ENCODE measurements around the gene DAGLA. TPM values are rescaled to one million over a fixed set of nuclear protein-coding genes. Genes with fewer than 3 reads are reported as not detected.

The DAGLA gene
- total RNA-seq, 6 experiments from 2014 or later = 2.4 to 4.2 (median 3.3) TPM

- peaks cover 17% of the 10 kb centered on the region for H3K4me1 Mint-ChIP-seq (ENCODE audit: low read depth)
- H3K9me3 Mint-ChIP-seq = no peaks in the 10 kb centered on the region
- H3K36me3 Mint-ChIP-seq (ENCODE audit: low read depth) = no peaks in the 10 kb centered on the region; the same call in 1 of the 2 replicates
- no peak for TF ChIP-seq CTCF (IDR thresholded peaks at IDR 0.05)
- no peak overlapping the region for H3K4me3 Mint-ChIP-seq
- DNase-seq = no peak
- no peak overlapping the region for H3K27ac Mint-ChIP-seq
- peaks cover 8% of the 10 kb centered on the region for H3K27me3 Mint-ChIP-seq (ENCODE audit: insufficient read depth)
These were observed 40.4 kb downstream of the DAGLA start for GRCh38 chr11:61720597-61720996.

- peaks cover 4% of the 10 kb centered on the region for H3K27me3 Mint-ChIP-seq (ENCODE audit: insufficient read depth)
- no peaks in the 10 kb centered on the region for H3K9me3 Mint-ChIP-seq
- no peak overlapping the region for H3K27ac Mint-ChIP-seq
- no peak overlapping the region for H3K4me3 Mint-ChIP-seq
- peaks cover 12% of the 10 kb centered on the region for H3K4me1 Mint-ChIP-seq (ENCODE audit: low read depth)
- H3K36me3 Mint-ChIP-seq (ENCODE audit: low read depth) = peaks cover 5% of the 10 kb centered on the region; the same call in 1 of the 2 replicates
- no peak for TF ChIP-seq CTCF (IDR thresholded peaks at IDR 0.05)
- no peak for DNase-seq
These were observed 44.2 kb downstream of the DAGLA start for GRCh38 chr11:61724437-61724836.

- Mint-ChIP-seq H3K4me3 (no peak overlapping the region), H3K36me3 (ENCODE audit: low read depth) (peaks cover 5% of the 10 kb centered on the region; the same call in 1 of the 2 replicates)
- DNase-seq = no peak
These were observed 45.6 kb downstream of the DAGLA start for GRCh38 chr11:61725781-61726231.

GRCh38 chr11:61726775-61727174 lies 46.6 kb downstream of the DAGLA start:
- no peak for TF ChIP-seq CTCF (IDR thresholded peaks at IDR 0.05)
- no peaks in the 10 kb centered on the region for H3K9me3 Mint-ChIP-seq
- H3K27me3 Mint-ChIP-seq (ENCODE audit: insufficient read depth) = peaks cover 1% of the 10 kb centered on the region; the same call in 1 of the 2 replicates
- no peak for DNase-seq
- H3K4me3 Mint-ChIP-seq = no peak overlapping the region
- no peak overlapping the region for H3K27ac Mint-ChIP-seq
- H3K4me1 Mint-ChIP-seq (ENCODE audit: low read depth) = peaks cover 22% of the 10 kb centered on the region
- H3K36me3 Mint-ChIP-seq (ENCODE audit: low read depth) = peaks cover 5% of the 10 kb centered on the region; the same call in 1 of the 2 replicates

More at GRCh38 chr11:61725781-61726231, 45.6 kb downstream of the DAGLA start:
- H3K9me3 Mint-ChIP-seq = no peaks in the 10 kb centered on the region
- H3K27me3 Mint-ChIP-seq (ENCODE audit: insufficient read depth) = peaks cover 1% of the 10 kb centered on the region
- peaks cover 22% of the 10 kb centered on the region for H3K4me1 Mint-ChIP-seq (ENCODE audit: low read depth)
- TF ChIP-seq CTCF (IDR thresholded peaks at IDR 0.05) = no peak
- H3K27ac Mint-ChIP-seq = no peak overlapping the region

- Mint-ChIP-seq H3K4me3 (no peak overlapping the region), H3K9me3 (no peaks in the 10 kb centered on the region), H3K4me1 (ENCODE audit: low read depth) (peaks cover 25% of the 10 kb centered on the region), H3K27ac (no peak overlapping the region), H3K36me3 (ENCODE audit: low read depth) (0 out of 2 replicates have a peak, but pooled peaks cover 5% of the 10 kb centered on the region), H3K27me3 (ENCODE audit: insufficient read depth) (peaks cover 1% of the 10 kb centered on the region; the same call in 1 of the 2 replicates)
- DNase-seq = no peak
- no peak for TF ChIP-seq CTCF (IDR thresholded peaks at IDR 0.05)
These were observed 47.2 kb downstream of the DAGLA start for GRCh38 chr11:61727401-61727811.
